GM18517 (cell line): ENCODE results near the gene VSTM4.

Source experiments
- ATAC-seq: cut with Tn5 transposase; IDR thresholded peaks from one replicate; pipeline ENCODE4 v1.9.1; 2021; ENCODE audit warnings: mild to moderate bottlenecking, moderate library complexity; ENCODE audit not compliant: unreplicated experiment

VSTM4 gene

GRCh38 chr10:49115015-49115795 lies at the start of gene VSTM4:
Gene VSTM4 (minus strand): TSS chr10:49115522. CDS start chr10:49115485, 37 bp downstream.
- ATAC-seq = no peak

- ATAC-seq = peak; percentile 68
Observed at GRCh38 chr10:49164559-49165188, 49.4 kb upstream of the VSTM4 start.

- no peak for ATAC-seq
Observed at GRCh38 chr10:49163741-49164140, 48.4 kb upstream of the VSTM4 start.

GRCh38 chr10:49162761-49163310 lies 47.5 kb upstream of the VSTM4 start:
- no peak for ATAC-seq

- ATAC-seq = no peak
Observed at GRCh38 chr10:49162063-49162462, 46.7 kb upstream of the VSTM4 start.

GRCh38 chr10:49161411-49161997 lies 46.2 kb upstream of the VSTM4 start:
- no peak for ATAC-seq

GRCh38 chr10:49160814-49161213 lies 45.5 kb upstream of the VSTM4 start:
- no peak for ATAC-seq

GRCh38 chr10:49160110-49160509 lies 44.8 kb upstream of the VSTM4 start:
- no peak for ATAC-seq

- no peak for ATAC-seq
Observed at GRCh38 chr10:49158915-49159314, 43.6 kb upstream of the VSTM4 start.

- ATAC-seq = no peak
Observed at GRCh38 chr10:49158404-49158803, 43.1 kb upstream of the VSTM4 start.

GRCh38 chr10:49157229-49157628 lies 41.9 kb upstream of the VSTM4 start:
- no peak for ATAC-seq

- ATAC-seq = no peak
Observed at GRCh38 chr10:49154641-49155040, 39.3 kb upstream of the VSTM4 start.

- ATAC-seq = no peak
Observed at GRCh38 chr10:49153971-49154370, 38.6 kb upstream of the VSTM4 start.

- no peak for ATAC-seq
Observed at GRCh38 chr10:49153115-49153514, 37.8 kb upstream of the VSTM4 start.

- ATAC-seq = no peak
Observed at GRCh38 chr10:49152663-49153062, 37.3 kb upstream of the VSTM4 start.

GRCh38 chr10:49152037-49152436 lies 36.7 kb upstream of the VSTM4 start:
- ATAC-seq = no peak

- ATAC-seq = no peak
Observed at GRCh38 chr10:49151481-49151880, 36.2 kb upstream of the VSTM4 start.

GRCh38 chr10:49151025-49151445 lies 35.7 kb upstream of the VSTM4 start:
- ATAC-seq = no peak

GRCh38 chr10:49150426-49150825 lies 35.1 kb upstream of the VSTM4 start:
- ATAC-seq = no peak

GRCh38 chr10:49149881-49150280 lies 34.6 kb upstream of the VSTM4 start:
- no peak for ATAC-seq

GRCh38 chr10:49144058-49144720 lies 28.9 kb upstream of the VSTM4 start:
- no peak for ATAC-seq
